Activated T-cell treated with anti-CD3 and anti-CD28 coated beads, Interleukin-2, amount 50 U/mL, for 1 hour (primary cell): Measurements from ENCODE around the gene MYO18A.
"Not testable (repeated sequence)": the region's sequence is repeated elsewhere in the genome, so short reads cannot be mapped to it uniquely, and the experiment has no call there.

Experiments
- DNase-seq: peaks from one replicate; pipeline ENCODE4 v3.0.0-alpha.2; 2020

MYO18A gene

DNA sequence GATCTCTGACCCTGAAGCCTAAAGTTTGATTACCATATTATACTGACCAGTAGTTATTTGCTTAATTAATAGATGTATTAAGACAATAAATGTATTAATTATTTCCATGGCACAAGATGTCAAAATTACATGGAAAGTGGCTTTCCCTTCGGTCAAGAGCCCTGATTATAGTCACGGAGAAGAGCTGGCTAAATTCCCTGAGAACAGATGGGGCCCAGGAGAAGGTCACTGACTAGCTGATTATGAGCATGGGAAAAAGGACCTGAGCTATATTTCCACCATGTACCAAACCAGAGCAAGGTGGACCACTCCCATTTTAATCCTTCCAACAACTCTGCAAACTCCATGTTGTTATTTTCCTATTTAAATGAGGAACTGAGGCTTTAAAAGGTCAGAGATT, 12.9 kb upstream of the MYO18A start:
- no peak for DNase-seq

DNA sequence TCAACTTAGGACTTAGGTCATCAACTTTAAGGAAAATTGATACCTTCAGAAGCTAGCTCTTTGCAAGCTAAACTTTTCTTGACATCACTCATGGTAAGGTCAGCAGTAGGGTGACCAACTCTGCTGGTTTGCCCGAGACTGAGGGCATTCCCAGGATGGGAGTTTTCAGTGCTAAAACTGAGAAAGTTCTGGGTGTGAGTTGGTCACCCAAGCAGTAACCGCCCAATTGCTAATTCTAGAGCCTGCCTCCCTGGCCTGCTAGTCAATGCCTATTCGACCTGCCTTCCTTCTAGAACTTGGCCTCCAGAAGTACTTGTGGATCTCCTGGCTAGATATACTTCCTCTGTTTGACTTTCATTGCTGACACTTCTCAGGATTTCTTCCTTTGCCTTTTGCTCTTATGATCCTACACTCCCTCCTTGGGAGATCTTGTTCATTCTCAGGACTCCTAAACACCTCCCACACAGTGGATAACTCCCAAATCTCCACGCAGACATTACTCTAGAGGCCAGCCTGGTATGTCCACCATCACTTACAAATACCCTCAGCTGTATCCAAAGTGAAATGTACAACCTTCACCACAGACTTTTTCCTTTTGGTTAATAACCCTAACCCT, 10.5 kb upstream of the MYO18A start:
- no peak for DNase-seq

- DNase-seq, result no peak
Observed at GRCh38 chr17:29190039-29190438, 9.8 kb upstream of the MYO18A start.

GRCh38 chr17:29189355-29189754, 9.2 kb upstream of the MYO18A start:
- DNase-seq, result no peak

DNA sequence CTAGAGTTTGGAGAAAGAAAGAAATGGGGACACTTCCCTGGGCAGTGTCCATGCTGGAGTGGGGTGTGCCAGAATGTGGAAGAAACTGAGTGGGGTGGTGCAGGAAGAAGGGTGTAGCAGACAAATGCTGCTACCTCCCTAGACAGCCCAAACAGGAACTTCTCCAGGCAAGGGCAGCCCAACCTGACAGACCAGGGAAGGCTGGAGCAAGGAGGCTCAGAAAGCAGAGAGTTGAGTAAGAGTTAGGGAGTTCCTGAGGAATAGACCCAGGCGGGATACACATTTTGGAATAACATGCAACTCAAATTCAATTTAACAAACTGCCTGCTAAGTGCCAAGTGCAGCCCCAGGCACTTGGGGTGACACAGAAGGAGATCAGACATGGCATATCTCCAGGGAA, 1.0 kb upstream of the MYO18A start:
- DNase-seq, result no peak

- DNase-seq, result no peak
Observed at GRCh38 chr17:29180788-29181160, 576 bp upstream of the MYO18A start.

DNA sequence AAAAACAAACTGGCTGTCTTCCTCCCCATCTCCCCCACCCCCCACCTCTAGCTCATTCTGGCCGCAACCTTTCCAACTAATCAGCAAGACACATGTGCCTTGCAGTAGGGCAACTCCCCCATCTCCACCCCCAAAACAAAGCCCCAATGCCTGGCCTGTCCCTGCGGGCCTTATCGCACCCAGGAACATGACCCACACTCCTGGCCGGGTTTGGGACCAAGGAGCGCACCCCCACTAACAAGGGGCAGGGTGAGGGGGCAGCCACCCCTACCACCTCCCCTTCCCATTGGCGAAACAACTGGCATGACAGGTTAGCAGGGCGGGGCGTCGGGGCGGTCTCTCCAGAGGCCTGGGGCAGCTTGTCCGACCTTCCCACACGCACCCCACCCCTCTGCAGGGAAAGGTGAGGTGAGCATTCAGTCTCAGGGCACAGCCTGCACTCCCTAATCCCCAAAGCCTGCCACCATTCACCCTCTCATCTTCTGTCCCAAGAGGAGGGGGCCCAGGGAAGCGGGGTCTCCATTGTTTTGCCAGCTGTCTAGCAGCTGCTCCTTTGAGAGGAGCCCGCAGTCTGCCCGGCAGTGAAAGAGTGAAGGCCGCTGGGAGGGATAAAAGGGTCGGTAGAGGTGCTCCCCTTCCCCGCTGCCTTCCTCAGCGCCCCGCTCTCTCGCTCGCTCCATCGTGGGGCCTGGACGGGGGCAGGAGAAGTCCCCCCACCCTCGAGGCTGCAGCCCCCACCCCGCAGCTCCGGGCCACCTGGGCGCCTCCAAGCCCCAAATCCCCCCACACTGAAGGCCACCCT, 765 bp downstream of the MYO18A start:
- peak; percentile 24 for DNase-seq

- DNase-seq, result no peak
Observed at GRCh38 chr17:29178750-29179231, 1.4 kb downstream of the MYO18A start.

GRCh38 chr17:29177871-29178749, 2.1 kb downstream of the MYO18A start:
- no peak for DNase-seq

DNA sequence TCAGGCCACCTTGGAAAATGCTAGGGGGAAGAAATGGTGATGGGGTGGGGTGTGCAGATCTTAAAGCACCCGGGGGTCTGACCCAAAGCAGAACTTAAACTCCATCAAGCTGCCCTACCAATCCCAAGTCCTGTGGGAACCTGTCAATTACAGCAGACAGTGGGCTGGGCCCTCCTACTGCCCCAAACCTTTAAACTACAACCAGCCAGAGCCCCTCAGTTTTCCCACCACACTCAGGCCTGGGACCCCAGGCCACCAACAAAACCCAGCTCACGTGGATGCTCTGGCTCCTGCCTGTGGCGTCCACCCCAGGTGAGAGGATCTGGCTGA, 2.7 kb downstream of the MYO18A start:
- DNase-seq, result no peak

- peak; percentile 65 for DNase-seq
Observed at GRCh38 chr17:29176558-29177351, 3.4 kb downstream of the MYO18A start.

DNA sequence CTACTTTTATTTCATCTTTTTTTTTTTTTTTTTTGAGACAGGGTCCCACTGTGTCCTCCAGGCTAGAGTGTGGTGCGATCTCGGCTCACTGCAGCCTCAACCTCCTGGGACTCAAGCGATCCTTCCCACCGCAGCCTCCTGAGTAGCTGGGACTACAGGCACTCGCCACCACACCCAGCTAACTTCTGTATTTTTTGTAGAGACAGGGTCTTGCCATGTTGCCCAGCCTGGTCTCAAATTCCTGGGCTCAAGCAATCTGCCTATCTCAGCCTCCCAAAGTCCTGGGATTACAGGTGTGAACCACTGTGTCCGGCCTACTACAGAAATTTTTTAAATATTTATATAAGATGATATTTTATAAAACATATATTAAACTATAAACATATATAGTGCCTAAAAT, 4.8 kb downstream of the MYO18A start:
- no peak for DNase-seq

GRCh38 chr17:29172589-29172988, 7.6 kb downstream of the MYO18A start:
- no peak for DNase-seq

DNA sequence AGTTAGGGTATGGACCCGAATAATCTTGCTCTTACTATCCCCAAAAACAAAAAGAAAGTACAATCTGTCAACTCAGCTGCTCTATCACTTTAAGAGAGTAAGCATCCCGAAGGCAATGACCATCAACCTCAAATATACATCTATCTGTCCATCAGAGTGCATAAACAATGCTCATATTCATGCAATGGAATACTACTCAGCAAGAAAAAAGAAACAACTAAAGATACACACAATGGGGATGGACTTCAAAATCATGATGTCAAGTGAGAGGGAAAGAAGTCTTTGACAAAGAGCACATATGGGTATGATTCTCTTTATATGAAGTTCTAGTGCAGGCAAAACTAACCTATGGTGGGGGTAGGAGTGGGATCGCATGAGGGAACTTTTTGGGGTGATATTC, 9.5 kb downstream of the MYO18A start:
- no peak for DNase-seq

DNA sequence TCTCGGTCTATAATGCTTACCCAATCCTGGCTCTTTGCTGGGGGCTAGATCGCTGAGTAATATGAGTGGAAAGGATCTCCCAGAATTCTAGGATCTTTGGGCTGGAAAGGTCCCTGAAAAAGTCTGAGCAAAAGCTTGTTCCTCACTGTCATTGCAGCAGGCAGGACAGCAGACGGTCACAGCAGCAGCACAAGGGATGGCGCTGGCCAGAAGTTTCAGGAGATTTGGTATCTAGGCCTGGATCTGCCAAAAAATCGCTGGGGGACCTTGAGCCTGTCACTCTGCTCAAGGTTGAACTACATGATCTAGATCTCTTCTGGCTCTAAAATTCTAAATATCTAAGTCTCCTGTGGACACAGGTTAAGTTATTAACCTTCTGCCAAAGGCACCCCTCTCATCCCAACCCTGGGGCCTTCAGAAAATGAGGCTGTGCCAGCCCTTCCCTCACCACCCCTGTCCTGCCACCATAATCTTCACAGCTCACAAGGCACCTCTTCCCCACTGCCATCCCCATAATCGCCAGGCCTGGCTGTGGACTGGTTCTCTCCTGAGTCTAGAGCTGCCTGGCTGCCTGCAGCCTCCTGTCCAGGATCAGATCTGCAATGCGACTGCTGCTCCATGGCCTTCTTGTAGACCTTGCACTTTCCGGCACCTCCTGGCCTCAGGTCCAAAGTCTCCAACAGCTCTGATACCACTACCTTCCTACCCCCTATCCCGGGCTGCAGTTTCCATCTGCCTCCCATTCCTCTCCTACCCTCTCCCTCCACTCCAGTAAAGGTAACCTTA, 10.2 kb downstream of the MYO18A start:
- no peak for DNase-seq

DNA sequence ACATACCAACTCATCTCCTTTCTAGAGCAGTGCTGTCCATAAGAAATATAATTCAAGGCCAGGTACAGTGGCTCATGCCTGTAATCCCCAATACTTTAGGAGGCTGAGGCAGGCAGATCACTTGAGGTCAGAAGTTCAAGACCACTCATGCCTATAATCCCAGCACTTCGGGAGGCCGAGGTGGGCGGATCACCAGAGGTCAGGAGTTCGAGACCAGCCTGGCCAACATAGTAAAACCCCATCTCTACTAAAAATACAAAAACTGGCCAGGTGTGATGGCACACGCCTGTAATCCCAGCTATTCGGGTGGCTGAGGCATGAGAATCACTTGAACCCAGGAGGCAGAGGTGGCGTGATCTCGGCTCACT, 11.5 kb downstream of the MYO18A start:
- DNase-seq, result not testable (repeated sequence)

- DNase-seq, result no peak
Observed at GRCh38 chr17:29168079-29168758, 12.0 kb downstream of the MYO18A start.

GRCh38 chr17:29167393-29168078, 12.7 kb downstream of the MYO18A start:
- no peak for DNase-seq

DNA sequence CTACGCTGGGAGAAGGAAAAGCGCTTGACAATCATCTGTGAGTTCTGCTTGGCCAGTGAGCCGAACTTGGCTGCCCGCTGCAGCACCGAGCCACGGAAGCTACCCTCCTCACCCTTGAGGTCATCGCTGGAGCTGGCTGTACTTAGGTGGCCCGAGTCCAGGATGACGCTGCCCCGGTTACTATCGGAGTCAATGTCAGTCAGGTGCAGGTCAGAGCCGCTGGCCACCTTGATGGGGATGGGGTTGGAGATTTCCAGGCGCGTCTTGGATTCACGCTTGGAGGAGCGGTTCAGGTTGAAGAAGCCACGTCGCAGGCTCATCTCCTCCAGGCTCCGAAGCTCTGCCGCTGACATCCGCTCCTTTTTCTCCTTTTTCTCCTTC, 13.7 kb downstream of the MYO18A start:
- DNase-seq, result no peak

- DNase-seq, result no peak
Observed at GRCh38 chr17:29165800-29166506, 14.2 kb downstream of the MYO18A start.
